HG03558 (cell line): ENCODE data around the gene SKAP1.

Experiments used
- ATAC-seq: cut with Tn5 transposase; IDR thresholded peaks from one replicate; pipeline ENCODE4 v1.9.1; 2021; ENCODE audit warnings: moderate number of reproducible peaks; ENCODE audit not compliant: unreplicated experiment; ENCODE audit errors: extremely low read depth

The SKAP1 gene

DNA sequence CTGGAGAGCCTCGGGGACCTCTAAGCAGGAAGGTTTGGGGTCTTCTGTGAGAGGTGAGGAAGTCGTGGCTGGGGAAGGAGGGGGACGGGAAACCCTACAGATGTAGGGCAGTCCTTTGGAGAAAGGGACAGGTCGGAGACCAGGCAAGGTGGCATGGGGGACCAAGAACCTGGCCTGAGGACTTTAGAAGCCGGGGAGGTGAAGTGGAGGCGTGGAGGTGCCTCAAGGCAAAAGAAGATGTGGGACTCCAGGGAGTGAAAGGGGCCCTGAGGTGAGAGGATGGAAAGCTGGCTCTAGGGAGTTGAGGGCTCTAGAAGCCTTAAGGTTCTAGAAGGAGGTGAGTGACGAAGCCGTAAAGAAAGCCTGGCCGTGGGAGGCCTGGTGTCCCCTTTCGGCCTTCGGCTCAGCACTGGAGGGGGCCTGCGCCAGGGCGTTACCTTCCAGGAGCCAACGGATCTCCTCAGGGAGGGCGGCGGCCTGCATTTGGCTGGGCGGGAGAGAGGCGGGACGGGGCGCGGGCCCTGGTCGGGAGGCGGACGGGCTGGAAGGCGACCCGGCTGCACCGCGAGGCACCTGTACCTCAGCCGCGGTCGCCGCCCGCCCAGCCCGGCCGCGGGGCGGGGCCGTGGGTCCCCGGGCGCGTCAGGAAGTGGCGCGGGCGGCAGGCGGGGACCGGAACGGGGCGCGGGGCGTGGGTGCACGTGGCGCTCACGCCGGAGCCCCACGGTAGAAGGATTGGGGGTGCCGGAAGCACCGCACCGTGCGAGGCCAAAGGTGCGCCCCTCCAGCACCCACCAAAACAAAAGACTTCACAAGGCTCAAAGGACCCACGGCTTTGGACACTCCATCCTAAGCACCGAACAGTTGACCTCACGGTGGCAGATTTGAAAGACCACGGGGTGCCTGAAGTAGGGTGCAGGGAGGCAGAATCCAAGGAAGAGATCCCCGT, at the start of gene SKAP1:
SKAP1 (minus strand) TSS at position 577 of the 949 bp plus-strand sequence.
- no peak for ATAC-seq

GRCh38 chr17:48479014-48479402, 49.0 kb upstream of the SKAP1 start:
- no peak for ATAC-seq

- peak; percentile 68 for ATAC-seq
Measured at GRCh38 chr17:48478224-48479013, 48.4 kb upstream of the SKAP1 start.

GRCh38 chr17:48477221-48477620, 47.2 kb upstream of the SKAP1 start:
- ATAC-seq: no peak

GRCh38 chr17:48472411-48473281, 42.6 kb upstream of the SKAP1 start:
- no peak for ATAC-seq

DNA sequence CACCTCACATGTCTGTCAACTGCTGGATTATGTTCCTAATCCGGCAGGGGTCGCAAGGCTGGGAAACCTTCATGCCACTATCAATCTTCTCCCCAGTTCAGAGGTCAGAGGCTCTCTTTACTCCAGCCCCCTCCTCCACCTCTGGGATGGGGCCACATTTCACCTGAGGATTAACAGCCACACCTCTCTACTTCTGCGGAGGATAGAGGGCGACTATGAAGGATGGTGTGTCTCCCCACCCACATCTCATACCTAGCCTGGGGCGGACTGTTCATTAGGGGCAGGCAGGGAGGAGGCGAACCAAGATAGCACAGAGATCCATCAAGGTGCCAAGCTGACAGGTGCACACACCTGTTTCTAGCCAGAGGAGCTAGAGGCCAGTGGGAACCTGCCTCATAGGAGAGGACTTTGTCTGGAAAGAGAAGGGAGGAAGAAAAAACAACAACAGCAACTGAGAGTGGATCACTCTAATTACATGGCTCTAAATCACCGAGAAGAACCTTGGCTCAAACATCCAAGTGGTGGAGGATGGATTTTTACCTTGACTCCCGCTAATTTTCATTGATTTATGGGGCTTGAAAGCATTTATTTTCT, 41.9 kb upstream of the SKAP1 start:
- no peak for ATAC-seq

GRCh38 chr17:48470388-48471034, 40.5 kb upstream of the SKAP1 start:
- no peak for ATAC-seq

GRCh38 chr17:48469227-48469626, 39.2 kb upstream of the SKAP1 start:
- ATAC-seq: no peak

- ATAC-seq: no peak
Measured at GRCh38 chr17:48468299-48468698, 38.3 kb upstream of the SKAP1 start.

GRCh38 chr17:48465884-48466283, 35.9 kb upstream of the SKAP1 start:
- no peak for ATAC-seq

DNA sequence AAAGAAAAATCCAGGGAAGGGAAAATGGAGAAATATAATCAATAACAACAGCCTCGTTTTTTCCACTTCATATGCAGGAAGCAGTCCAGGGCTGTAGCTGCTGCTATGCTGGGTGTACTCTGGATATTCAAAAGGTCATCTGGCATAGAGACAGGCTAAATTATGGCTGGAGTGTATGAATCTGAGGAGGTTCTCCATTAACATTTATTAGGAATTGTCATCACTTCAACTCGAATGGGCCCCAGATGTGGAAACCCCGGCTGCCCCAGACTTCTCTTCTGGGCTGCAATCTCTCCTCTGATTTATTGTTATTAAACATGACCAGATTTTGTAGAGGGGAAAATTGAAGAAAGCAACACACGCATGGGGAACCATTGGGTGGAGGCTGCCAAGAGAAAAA, 33.5 kb upstream of the SKAP1 start:
- ATAC-seq: no peak

DNA sequence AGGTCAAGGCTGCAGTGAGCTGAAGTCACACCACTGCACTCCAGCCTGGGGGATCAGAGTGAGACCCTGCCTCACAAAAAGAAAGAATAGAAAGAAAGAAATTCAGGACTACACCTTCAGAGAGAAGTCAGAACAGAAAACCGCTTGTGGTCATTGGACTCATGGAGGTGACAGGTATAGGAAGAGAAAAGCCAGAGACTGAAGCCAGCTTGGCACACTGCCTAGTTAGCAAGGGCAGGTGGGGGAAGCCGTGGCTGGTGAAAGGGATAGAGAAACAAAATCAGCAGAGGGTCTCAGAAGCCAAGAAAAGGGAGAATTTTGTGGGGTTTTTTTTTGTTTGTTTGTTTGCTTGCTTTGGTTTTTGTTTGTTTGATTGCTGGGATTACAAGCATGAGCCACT, 32.9 kb upstream of the SKAP1 start:
- no peak for ATAC-seq

DNA sequence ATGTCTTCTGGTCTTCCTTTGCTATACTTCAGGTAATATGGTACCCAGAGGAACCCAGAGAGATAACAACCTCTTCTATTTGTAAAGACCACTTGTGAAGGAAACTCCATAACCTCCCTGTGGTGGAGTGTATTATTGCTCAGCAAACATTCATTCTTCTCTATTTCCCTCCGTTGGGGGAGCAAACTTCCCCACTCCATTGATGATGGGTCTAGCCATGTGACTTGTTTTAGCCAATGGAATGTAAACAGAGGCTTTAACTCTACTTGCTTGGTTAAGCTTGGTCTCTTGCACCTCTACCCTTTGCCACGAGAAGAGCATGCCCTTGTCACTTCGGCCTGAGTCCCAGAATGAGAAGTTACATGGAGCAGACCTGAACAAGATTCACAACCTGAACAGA, 30.0 kb upstream of the SKAP1 start:
- no peak for ATAC-seq

DNA sequence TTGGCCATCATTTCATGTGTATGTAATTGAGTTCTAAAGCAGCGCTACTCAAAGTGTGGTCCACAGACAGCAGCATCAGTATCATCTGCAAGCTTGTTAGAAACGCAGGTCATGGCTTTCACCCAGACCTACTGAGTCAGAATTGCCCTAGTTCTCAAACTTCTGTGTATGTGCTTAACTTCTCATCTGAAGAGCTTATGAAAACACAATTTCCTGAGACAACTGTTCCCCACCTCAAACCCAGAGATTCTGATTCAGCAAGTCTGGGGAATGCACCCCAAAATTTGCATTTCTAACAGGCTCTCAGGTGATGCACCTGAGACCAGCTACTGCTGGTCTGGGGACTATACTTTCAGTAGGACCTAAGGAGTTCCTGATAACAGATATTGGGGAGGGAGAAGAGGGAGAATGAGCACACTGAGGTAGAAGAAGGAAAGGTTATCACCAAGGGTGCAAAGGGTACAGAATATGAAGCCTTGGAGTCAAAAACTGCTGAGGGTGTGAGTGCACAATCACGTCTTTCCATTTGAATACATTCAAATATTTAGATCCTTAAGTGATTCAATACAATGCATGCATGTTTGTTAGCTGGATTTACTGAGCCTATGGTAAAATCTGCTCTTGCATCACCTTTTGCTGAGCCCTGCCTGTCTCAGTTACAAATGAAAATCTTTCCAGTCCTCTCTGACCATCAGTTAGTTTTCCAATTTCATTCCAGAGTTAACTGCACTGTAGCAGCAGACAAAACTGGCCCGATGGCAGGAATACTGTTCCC, 29.2 kb upstream of the SKAP1 start:
- ATAC-seq: no peak

DNA sequence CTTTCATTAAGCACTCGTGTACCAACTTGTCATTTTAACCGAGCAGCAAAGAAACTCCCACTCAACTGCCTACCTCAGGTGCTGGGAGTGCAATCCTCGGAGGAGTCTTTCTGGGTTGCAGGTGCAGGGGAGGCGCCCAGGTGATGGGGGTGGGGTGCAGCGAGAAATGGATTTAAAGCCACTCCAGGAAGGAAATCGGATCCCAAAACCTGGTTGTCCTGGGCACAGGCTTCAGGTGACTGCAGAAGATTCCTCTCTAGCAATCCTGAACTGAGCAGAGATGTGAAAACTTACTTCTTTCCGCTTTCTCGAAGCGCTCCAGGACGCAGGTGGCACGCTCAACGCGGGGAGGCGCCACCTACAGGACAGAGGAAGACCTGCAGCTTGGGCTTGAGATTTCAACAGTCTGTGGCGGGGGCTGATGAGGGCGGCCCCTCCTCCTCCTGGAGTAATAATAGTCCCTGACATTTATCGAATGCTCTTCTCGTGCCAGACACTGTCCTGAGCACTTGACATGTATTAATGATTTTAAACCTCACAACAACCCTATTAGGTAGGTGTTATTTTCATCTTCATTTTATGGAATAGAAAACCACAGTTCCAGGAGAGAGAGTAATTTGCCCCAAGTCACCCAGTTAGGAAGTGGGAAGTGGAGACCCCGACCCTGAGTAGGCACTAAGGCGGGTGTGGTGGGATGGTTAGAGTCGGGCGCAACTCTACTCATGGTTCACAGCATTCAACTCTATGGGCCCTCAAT, 27.2 kb upstream of the SKAP1 start:
- no peak for ATAC-seq

DNA sequence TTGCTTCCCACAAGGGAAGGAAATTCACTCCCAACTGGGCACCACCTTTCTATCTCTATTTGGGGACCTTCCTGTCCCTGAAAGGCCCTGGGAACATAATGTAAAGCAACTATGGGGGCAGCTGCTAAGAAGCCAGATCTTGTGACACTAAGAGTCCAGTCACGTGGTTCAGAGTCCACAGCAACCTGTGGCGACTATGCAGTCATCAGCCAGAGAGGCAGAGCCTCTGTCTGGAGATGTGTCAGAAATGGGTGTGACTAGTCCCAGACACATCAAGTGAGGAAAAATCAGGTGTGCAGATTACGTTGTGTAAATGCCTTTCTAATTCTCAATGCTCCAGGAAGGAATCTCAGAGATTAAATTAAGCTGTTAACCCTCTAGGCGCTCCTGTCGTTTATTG, 26.6 kb upstream of the SKAP1 start:
- ATAC-seq: no peak

DNA sequence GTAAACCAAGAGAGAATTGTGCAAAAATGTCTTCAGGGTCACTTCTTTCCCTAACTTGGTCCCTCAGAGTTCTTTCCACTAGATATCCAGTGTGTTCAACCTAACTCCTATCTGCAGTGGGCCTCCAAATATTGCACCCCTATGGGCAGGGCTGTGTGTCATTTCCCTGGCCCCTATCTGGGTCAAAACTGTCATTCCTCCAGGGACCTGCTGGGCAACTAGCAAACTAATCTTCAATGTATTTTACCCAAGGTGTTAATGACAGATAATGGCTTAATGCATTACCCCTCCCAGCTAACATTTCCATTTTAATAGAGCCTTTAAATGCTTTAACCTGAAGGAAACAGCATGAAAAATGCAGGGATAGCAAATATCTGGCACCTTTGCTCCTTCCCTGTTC, 25.8 kb upstream of the SKAP1 start:
- ATAC-seq: no peak

GRCh38 chr17:48453447-48453846, 23.4 kb upstream of the SKAP1 start:
- no peak for ATAC-seq
